Endothelial cell of umbilical vein (primary cell): ENCODE measurements around the gene RBM47. TPM values are rescaled to one million over a fixed set of nuclear protein-coding genes. Genes with fewer than 3 reads are reported as not detected.

ENCODE experiments used
- BruUV-seq: library from RNA; stranded (reverse); fragments of 400-500 nt; replicated peaks from 2 replicates; lab custom pipeline; 2021; lab: Mats Ljungman, UMichigan
- CTCF ChIA-PET: fragments of 300-600, 350-600 bp; sonication (Branson Sonifier 250); formaldehyde crosslinking; loops from one replicate; lab custom pipeline; 2021; ENCODE audit warnings: antibody characterized with exemption, inconsistent platforms; lab: Charles Lee
- POLR2A ChIA-PET: fragments of 300-600, 350-600 bp; sonication (Branson Sonifier 250); formaldehyde crosslinking; loops from one replicate; lab custom pipeline; 2021; ENCODE audit warnings: antibody characterized with exemption, inconsistent platforms; lab: Charles Lee
- DNase-seq: peaks from one replicate; pipeline ENCODE4 v3.0.0-alpha.2; 2011; ENCODE audit warnings: low read depth, low spot score
- FAIRE-seq: peaks from 2 replicates; lab custom pipeline; 2011; peaks lifted over from hg19 to GRCh38; lab: Jason Lieb, UNC
- H2AFZ ChIP-seq: 2 replicates; pipeline ENCODE4 v1.6.0; 2012; ENCODE audit warnings: low read depth, low read length, control low read depth, inconsistent platforms
- H3K27ac ChIP-seq: 2 replicates; pipeline ENCODE4 v1.5.1; 2011; ENCODE audit warnings: low read depth, mild to moderate bottlenecking, control low read depth, low read length, moderate library complexity; ENCODE audit not compliant: insufficient read depth
- H3K27me3 ChIP-seq, 2 experiments: 2 replicates each; pipeline versions ENCODE4 v1.6.0 to v1.6.1; 2011; ENCODE audit warnings: low read length in 2 of 2, mixed read lengths in 1 of 2; ENCODE audit not compliant: control insufficient read depth in 2 of 2, insufficient read depth in 2 of 2
- H3K36me3 ChIP-seq, 2 experiments: 2 replicates in 1 of 2; 3 replicates in 1 of 2; pipeline ENCODE4 v1.5.1; 2011; ENCODE audit warnings: low read length in 2 of 2, mild to moderate bottlenecking in 1 of 2, moderate library complexity in 1 of 2; ENCODE audit not compliant: control insufficient read depth in 2 of 2, insufficient read depth in 2 of 2; ENCODE audit errors: extremely low read depth in 1 of 2
- H3K4me1 ChIP-seq: 3 replicates; pipeline ENCODE4 v1.5.1; 2011; ENCODE audit warnings: mild to moderate bottlenecking, low read length; ENCODE audit not compliant: control insufficient read depth, insufficient read depth; ENCODE audit errors: extremely low read depth
- H3K4me2 ChIP-seq: 2 replicates; pipeline ENCODE4 v1.6.1; 2011; ENCODE audit warnings: low read length, control low read depth, mixed read lengths; ENCODE audit not compliant: insufficient read depth
- H3K4me3 ChIP-seq, 3 experiments: fragments of 200-600 bp in 1 of 3; sonication (generic), shearing (Covaris generic) in 1 of 3; replicated peaks in 1 of 3; 2 replicates each; pipeline ENCODE4 v1.5.1; 2011 to 2016; ENCODE audit warnings: control low read depth in 3 of 3, low read length in 3 of 3, mild to moderate bottlenecking in 2 of 3, inconsistent platforms in 1 of 3, low read depth in 1 of 3, moderate library complexity in 1 of 3; ENCODE audit not compliant: insufficient read depth in 1 of 3
- H3K79me2 ChIP-seq: 2 replicates; pipeline ENCODE4 v1.6.0; 2012; ENCODE audit warnings: low read length, inconsistent platforms; ENCODE audit not compliant: control insufficient read depth, insufficient read depth
- H3K9ac ChIP-seq: replicated peaks from 2 replicates; pipeline ENCODE3; 2011; ENCODE audit warnings: low read length, control low read depth; ENCODE audit not compliant: insufficient read depth; ENCODE audit errors: extremely low read depth
- H3K9me1 ChIP-seq: replicated peaks from 3 replicates; pipeline ENCODE4 v1.6.0; 2011; ENCODE audit warnings: mild to moderate bottlenecking, low read length; ENCODE audit not compliant: control insufficient read depth, insufficient read depth; ENCODE audit errors: extremely low read depth
- H3K9me3 ChIP-seq: replicated peaks from 2 replicates; pipeline ENCODE4 v1.5.1; 2012; ENCODE audit warnings: low read length, inconsistent platforms; ENCODE audit not compliant: control insufficient read depth, insufficient read depth
- H4K20me1 ChIP-seq: replicated peaks from 2 replicates; pipeline ENCODE3; 2011; ENCODE audit warnings: mild to moderate bottlenecking, low read length; ENCODE audit not compliant: control insufficient read depth, insufficient read depth; ENCODE audit errors: extremely low read depth
- EZH2 ChIP-seq: IDR thresholded peaks from 2 replicates; pipeline ENCODE4 v1.6.1; 2012; ENCODE audit warnings: borderline replicate concordance, low read depth, mild to moderate bottlenecking, moderate library complexity, low read length, inconsistent platforms; ENCODE audit not compliant: severe bottlenecking
- FOS ChIP-seq: IDR thresholded peaks from 2 replicates; pipeline ENCODE4 v1.6.1; 2011; ENCODE audit warnings: mild to moderate bottlenecking, low read length, moderate library complexity, borderline replicate concordance; ENCODE audit not compliant: insufficient read depth
- GATA2 ChIP-seq: IDR thresholded peaks from 2 replicates; pipeline ENCODE4 v1.7.0; 2011; ENCODE audit warnings: low read depth, mild to moderate bottlenecking, moderate library complexity, mixed read lengths, low read length; ENCODE audit not compliant: insufficient read length, insufficient read depth
- JUN ChIP-seq: IDR thresholded peaks from 2 replicates; pipeline ENCODE4 v1.6.1; 2011; ENCODE audit warnings: borderline replicate concordance, low read depth; ENCODE audit not compliant: insufficient read length, insufficient read depth
- MAX ChIP-seq: IDR thresholded peaks from 2 replicates; pipeline ENCODE4 v1.6.1; 2011; ENCODE audit not compliant: insufficient read depth, insufficient read length
- MYC ChIP-seq: IDR thresholded peaks from one replicate; pipeline ENCODE4 v1.6.1; 2011; ENCODE audit warnings: mild to moderate bottlenecking, low read depth, low read length
- POLR2A ChIP-seq: IDR thresholded peaks from 2 replicates; pipeline ENCODE4 v1.6.1; 2012; ENCODE audit warnings: low read depth, mild to moderate bottlenecking, control low read depth, low read length
- POLR2AphosphoS5 ChIP-seq: IDR thresholded peaks from 2 replicates; pipeline ENCODE4 v1.6.1; 2012; ENCODE audit warnings: low read depth, mild to moderate bottlenecking, control low read depth, low read length, moderate library complexity; ENCODE audit not compliant: insufficient read depth
- dilution Hi-C: fragments of 300-500 bp; cut with MboI; formaldehyde crosslinking; loops from one replicate; pipeline ENCODE4 v1.15.0; 2019; ENCODE audit warnings: low sequenced_read_pairs; ENCODE audit not compliant: extremely low pct_ligation_motif_present
- intact Hi-C: fragments of 100-400 bp; cut with micrococcal nuclease; formaldehyde crosslinking; loops from one replicate; pipeline ENCODE4 v1.10.0; 2022
- polyA plus RNA-seq, 4 experiments: library from polyadenylated mRNA; depleted of rRNA in 3 of 4; stranded (reverse) in 3 of 4; unstranded in 1 of 4; fragments of >200 nt; gene quantifications; 2 replicates each; pipeline versions ENCODE4 v1.2.1 to v1.2.3, GENCODE V29; 2011 to 2012; ENCODE audit warnings: missing spikeins in 1 of 4
- total RNA-seq: library from RNA; stranded (reverse); gene quantifications from 2 replicates; pipeline ENCODE4 v1.2.3, GENCODE V29; 2021
- TF ChIP-seq, protein P1 (sequence below), 2 donors: IDR thresholded peaks; 1 replicate in 1 of 2; 2 replicates in 1 of 2; pipeline ENCODE4 v1.5.1; 2011; ENCODE audit warnings: low read length in 2 of 2, mild to moderate bottlenecking in 2 of 2, moderate library complexity in 2 of 2, control low read depth in 1 of 2, inconsistent platforms in 1 of 2, low read depth in 1 of 2; ENCODE audit not compliant: insufficient read depth in 1 of 2; ENCODE audit errors: extremely low read depth in 1 of 2

The RBM47 gene
- total and polyA plus RNA-seq, 2 donors (not counting 3 experiments of a cell fraction or from before 2014, with no cell fraction given), result not detected

DNA sequence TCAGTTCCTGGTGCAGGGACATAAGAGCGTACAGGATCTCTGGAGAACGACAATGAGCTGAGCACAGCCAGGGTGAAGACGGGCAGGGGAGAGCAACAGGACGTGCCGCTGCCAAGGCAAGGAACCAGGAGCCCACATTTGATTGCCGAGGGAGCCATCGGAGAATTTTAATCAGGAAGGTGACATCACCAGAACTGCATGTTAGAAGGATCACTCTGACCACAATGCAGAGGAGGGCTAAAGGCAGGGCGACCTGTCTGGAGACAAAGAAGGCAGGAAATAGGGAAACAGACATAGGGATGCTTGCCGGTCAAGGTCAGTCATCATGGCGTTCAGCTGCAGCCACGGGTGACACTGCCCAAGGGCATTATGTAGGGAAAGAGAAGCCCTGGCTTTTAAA, 81.4 kb downstream of the RBM47 start:
- BruUV-seq, result no TSS peak
- no peaks in the 10 kb centered on the region for H3K9me3 ChIP-seq
- no peaks in the 10 kb centered on the region for H4K20me1 ChIP-seq
- intact Hi-C loops (no loop called here), dilution Hi-C loops (no loop called here)
- ChIA-PET CTCF (interaction anchor here (0.5 kb wide), 1 partner anchor 1128 kb away, joined by 3 read pairs; no protein-coding TSS in a partner anchor), POLR2A (no interaction called here)
- no peak overlapping the region for H3K4me3 ChIP-seq
- no peak overlapping the region for H2AFZ ChIP-seq
- no peaks in the 10 kb centered on the region for H3K4me1 ChIP-seq
- H3K4me2 ChIP-seq, result no peak overlapping the region
- H3K27ac ChIP-seq, result no peak overlapping the region
- TF ChIP-seq MAX (no peak), EZH2 (no peak), GATA2 (no peak), FOS (no peak), POLR2AphosphoS5 (no peak), POLR2A (no peak), JUN (no peak), MYC (no peak)
- TF ChIP-seq, protein P1, sequence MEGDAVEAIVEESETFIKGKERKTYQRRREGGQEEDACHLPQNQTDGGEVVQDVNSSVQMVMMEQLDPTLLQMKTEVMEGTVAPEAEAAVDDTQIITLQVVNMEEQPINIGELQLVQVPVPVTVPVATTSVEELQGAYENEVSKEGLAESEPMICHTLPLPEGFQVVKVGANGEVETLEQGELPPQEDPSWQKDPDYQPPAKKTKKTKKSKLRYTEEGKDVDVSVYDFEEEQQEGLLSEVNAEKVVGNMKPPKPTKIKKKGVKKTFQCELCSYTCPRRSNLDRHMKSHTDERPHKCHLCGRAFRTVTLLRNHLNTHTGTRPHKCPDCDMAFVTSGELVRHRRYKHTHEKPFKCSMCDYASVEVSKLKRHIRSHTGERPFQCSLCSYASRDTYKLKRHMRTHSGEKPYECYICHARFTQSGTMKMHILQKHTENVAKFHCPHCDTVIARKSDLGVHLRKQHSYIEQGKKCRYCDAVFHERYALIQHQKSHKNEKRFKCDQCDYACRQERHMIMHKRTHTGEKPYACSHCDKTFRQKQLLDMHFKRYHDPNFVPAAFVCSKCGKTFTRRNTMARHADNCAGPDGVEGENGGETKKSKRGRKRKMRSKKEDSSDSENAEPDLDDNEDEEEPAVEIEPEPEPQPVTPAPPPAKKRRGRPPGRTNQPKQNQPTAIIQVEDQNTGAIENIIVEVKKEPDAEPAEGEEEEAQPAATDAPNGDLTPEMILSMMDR (IDR thresholded peaks at IDR 0.05; ENCODE audit: extremely low read depth in 1 of 2, insufficient read depth in 1 of 2, low read depth in 1 of 2, low read length in 2 of 2), result no peak
- H3K27me3 ChIP-seq, result no peaks in the 10 kb centered on the region
- no peak overlapping the region for H3K9ac ChIP-seq
- FAIRE-seq (no peak), DNase-seq (no peak)
- no peaks in the 10 kb centered on the region for H3K9me1 ChIP-seq
- no peaks in the 10 kb centered on the region for H3K36me3 ChIP-seq
- H3K79me2 ChIP-seq, result no peaks in the 10 kb centered on the region
